DMS114 treated with DMSO at 0.1 percent for 48 hours (cell line): ENCODE data around the gene SGO2.
A peak's percentile ranks its signal among the peaks of the same experiment; 100 is the strongest.
"Not testable (repeated sequence)": the region's sequence is repeated elsewhere in the genome, so short reads cannot be mapped to it uniquely, and the experiment has no call there.

Experiments
- DNase-seq: peaks from one replicate; lab custom pipeline; 2025; ENCODE audit not compliant: unreplicated experiment; lab: John Stamatoyannopoulos, UW

Gene SGO2

GRCh38 chr2:200593905-200594304, 67.9 kb downstream of the SGO2 start:
- no peak for DNase-seq

GRCh38 chr2:200595913-200596312, 69.9 kb downstream of the SGO2 start:
- no peak for DNase-seq

DNA sequence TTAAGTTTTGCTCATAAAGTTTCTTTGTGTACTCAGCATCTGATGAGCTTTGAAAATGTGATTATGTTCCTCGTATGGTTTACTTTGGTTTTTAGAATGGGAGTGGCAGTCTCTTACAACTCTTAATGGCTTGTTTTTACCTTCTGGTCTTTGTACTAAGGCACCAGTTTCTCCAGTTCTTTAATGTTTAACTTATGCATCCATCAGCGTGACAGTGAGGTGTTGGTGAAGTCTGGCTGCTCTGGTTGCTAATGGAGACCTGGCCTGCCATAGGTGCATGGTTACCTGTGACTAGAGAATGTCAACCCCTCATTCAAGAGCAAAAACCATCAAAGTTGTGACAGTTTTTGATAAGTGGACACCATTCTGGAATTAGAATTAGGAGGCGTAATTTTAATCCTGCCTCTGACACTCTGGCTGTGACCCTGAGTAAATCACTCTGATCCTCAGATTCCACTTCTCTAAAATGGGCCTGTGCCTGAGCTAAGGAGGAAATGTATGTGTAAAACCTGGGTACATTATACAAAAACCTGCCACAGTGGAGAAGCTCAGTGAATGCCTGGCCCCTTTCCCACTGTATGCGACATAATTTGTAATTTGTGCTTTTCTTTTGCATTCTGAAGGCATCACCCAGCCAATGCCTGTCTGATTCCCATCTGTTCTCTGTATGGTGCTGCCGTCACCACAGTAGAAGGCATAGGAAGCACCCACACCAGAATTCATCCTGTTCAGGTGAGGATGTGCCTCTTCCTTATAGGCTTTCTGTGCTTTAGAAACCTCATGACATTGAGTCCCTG, 71.0 kb downstream of the SGO2 start:
- DNase-seq, result no peak

GRCh38 chr2:200599206-200599605, 73.2 kb downstream of the SGO2 start:
- no peak for DNase-seq

- DNase-seq, result no peak
Measured at GRCh38 chr2:200600549-200601225, 74.7 kb downstream of the SGO2 start.

DNA sequence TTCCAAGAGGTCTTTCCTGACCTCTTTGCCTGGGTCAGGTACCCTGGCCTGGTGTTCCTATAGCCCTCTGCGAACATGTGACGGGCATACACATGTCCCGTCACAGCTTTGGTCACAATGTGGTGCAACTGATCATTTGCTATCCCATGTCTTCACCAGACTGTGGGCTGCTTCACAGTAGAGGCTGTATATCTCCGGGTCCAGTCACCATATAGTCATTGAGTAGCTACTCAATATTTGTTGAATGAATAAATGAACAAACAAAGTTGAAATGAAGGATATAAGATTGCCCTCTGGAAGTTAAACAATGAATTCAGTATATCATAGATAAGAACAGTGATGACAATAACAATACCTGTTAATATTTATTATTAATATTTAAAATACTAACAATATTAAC, 76.6 kb downstream of the SGO2 start:
- DNase-seq, result no peak

- DNase-seq, result no peak
Measured at GRCh38 chr2:200603972-200604371, 78.0 kb downstream of the SGO2 start.

- no peak for DNase-seq
Measured at GRCh38 chr2:200604571-200605255, 78.7 kb downstream of the SGO2 start.

DNA sequence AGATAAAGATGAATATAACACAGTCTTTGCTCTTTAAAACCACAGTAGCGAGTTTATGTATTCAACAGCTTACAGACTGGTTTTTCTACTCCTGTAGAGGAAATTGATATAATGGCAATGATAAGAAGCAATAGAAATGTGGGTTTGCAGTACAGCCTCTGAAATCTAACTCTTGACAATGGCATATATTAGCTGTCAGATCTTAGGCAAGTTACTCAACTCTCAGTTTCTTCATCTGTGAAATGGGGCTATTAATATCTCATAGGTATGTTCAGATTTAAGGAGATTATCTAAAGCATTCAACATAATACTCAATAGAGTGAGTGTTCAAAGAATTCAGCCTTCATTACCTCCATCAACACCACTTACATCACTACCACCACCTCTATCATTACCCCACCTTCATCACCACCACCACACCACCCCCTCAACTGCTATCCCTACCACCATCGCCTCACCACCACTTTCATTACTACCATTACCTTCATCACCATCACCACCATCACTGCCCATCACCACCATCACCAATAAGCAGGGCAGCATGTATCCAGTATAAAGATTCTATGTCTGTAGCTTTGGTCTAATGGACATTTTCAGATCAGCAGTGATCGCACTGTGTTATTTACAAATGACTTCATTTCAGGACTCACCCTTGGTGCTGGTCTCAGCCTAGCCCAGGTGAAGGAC, 82.5 kb downstream of the SGO2 start:
- no peak for DNase-seq

DNA sequence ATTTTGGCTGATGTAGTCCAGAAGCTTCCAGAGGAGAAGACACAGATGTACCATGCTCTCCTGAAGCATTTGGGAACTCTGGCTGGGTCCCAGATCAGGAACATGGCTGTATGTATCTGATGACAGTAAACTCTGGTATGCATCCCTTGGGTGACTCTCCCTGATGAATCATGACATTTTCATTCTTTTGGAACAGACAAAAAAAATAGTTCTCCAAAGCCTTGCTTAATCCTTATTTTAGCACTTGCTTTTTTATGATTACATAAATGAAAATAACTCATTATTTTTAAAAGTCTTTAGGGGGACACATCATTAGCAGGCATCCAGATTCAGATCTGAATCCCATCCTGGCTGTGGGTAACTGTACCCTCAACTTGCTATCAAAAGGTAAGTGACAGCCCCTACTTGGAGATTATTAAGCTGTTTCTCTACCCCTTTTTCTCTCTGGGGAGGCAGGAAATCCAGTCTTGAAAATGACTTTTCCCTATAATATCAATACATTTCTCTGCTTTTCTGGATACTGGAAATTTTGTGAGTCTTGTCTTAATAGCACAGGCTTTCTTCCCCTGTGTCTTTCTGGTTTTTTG, 83.1 kb downstream of the SGO2 start:
- DNase-seq, result no peak

- not testable (repeated sequence) for DNase-seq
Measured at GRCh38 chr2:200610217-200610616, 84.2 kb downstream of the SGO2 start.

DNA sequence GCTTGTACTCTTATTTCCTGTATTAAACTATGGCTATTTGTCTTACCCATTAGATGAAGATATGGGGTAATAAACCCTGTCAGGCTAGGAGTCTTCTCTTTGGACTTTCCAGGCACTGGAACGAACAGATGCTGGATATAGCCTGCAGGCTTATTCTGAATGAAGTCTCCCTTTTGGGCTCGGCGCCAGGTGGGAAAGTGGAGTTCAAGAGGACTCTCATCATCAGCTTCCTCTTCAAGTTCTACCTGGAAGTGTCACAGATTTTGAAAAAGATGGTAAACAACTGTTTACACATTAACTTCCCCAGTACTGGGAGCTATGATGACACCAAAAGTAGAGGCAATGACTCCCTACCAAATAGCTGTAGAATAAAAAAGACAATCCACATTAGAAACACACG, 87.7 kb downstream of the SGO2 start:
- DNase-seq, result no peak

DNA sequence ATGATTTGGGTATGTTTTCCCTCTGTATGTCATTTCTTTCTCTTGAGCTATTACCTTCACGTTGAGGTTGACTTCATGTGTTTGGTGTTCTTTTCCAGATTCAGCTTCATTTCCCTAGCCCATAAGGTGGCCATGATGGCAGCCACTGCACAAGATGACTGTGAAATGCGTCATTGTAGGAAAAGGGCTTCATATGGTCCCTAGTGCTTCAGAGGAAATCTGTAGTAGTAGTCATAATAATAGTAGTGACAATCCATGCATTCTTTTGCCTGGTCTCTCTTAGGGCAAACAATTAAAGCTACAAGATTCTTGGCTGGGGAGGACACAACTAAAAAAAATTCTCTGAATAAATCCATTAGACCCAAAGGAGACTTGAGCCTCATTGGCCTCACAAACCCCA, 88.2 kb downstream of the SGO2 start:
- DNase-seq, result no peak

GRCh38 chr2:200615247-200615646, 89.2 kb downstream of the SGO2 start:
- DNase-seq, result no peak

GRCh38 chr2:200616193-200616592, 90.2 kb downstream of the SGO2 start:
- DNase-seq, result no peak

- DNase-seq, result no peak
Measured at GRCh38 chr2:200616656-200617055, 90.6 kb downstream of the SGO2 start.

DNA sequence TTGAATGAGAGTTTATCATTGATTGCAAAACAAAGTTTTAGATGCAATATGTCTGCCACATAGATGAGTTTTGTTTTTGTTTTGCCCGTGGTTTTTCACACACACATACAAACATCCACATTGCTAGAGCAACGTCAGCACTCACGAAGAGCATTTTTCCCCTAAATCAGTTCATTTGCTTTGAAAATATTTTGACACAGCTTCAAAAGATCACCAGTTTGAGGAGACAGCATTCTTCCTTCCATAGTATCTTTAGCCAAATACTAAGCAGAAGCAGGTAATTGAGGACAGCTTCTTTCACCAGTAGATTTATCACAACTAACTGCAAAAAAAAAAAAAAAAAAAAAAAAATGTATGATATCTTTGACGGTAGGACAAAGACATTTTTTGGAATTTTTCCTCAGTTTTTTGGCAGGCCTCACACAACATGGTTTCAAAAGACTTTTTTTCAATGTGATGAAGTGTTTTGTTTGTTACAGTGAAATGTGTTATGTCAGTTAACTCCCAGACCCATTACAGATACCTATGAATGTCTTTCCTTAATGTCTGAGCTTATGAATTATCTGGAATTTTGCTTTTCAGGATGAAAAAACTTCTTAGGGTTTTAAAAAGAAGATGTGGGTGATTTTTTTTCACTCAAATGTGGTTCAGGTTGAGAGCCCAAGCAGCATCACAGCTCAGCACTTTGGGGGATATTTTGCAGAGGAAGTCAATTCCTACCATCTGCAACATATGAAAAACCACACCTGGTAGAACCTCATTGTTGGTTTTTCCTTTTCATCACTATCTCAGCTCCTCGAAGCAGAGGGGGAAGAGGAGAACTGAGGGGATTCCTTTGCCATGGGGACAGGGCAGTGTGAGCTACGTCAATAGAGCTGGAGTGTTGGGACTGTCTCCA, 91.4 kb downstream of the SGO2 start:
- DNase-seq, result no peak

- DNase-seq, result no peak
Measured at GRCh38 chr2:200618054-200618419, 92.0 kb downstream of the SGO2 start.

DNA sequence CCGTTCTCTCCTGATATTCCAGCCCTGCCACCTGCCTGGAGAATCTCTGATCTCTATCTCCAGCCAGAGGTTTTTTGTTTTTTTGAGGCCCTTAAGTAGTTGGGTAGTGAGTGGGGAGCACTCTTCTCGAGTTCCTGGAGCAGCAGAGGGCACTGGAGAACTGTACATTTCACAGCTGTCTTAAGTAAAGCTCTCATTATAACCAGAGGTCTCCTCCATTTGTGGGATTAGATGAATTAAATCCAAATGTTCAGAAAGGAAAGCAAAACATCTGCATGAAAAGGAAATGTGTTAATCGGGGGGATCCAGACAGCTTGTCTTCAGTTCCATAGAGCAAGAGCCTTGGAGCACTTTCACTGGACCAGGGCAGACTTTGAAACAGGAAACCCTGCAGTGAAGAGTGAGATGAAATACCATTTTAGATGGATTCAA, 92.6 kb downstream of the SGO2 start:
- peak; percentile 2 for DNase-seq

- no peak for DNase-seq
Measured at GRCh38 chr2:200619279-200619678, 93.3 kb downstream of the SGO2 start.
